Measurements from ENCODE around the gene OR52B6.
"Not testable (repeated sequence)": the region's sequence is repeated elsewhere in the genome, so short reads cannot be mapped to it uniquely, and the experiment has no call there.

The OR52B6 gene, protein sequence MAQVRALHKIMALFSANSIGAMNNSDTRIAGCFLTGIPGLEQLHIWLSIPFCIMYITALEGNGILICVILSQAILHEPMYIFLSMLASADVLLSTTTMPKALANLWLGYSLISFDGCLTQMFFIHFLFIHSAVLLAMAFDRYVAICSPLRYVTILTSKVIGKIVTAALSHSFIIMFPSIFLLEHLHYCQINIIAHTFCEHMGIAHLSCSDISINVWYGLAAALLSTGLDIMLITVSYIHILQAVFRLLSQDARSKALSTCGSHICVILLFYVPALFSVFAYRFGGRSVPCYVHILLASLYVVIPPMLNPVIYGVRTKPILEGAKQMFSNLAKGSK

GRCh38 chr11:5580577-5580976 is at the start of gene OR52B6:
TSS of gene OR52B6 (plus strand) at chr11:5580877. CDS start at chr11:5580877, 0 bp downstream.
- FAIRE-seq (no peak), DNase-seq (ENCODE audit: low spot score) (no peak)

- FAIRE-seq (no peak), DNase-seq (ENCODE audit: low spot score) (no peak)
Observed at GRCh38 chr11:5531053-5531831, 49.4 kb upstream of the OR52B6 start.

DNA sequence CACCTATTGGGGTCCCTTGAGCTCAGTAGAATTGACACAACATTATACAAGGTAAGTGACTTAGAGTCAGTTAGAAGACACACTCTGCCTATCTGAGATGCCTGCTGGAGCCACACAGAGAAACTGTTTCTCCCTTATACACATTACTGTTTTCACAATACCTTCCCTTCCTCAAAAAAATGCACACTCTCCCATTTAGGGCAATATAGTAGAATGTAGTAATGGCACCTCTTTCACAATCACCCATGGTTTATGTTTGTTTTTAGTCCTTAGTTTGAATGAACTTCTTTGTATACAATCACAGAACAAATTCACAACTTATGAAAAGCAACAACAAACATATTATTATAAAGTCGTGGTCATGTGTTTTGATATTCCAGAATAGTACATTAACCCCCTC is 46.6 kb upstream of the OR52B6 start:
- no peak for FAIRE-seq

GRCh38 chr11:5536482-5536881 is 44.2 kb upstream of the OR52B6 start:
- DNase-seq (ENCODE audit: low spot score) = no peak
- FAIRE-seq = no peak

More for the DNA sequence above, 46.6 kb upstream of the OR52B6 start:
- no peak for DNase-seq (ENCODE audit: low spot score)

GRCh38 chr11:5541427-5541826 is 39.2 kb upstream of the OR52B6 start:
- DNase-seq (ENCODE audit: low spot score) (no peak), FAIRE-seq (no peak)

GRCh38 chr11:5546457-5546856 is 34.2 kb upstream of the OR52B6 start:
- DNase-seq (ENCODE audit: low spot score) (no peak), FAIRE-seq (no peak)

- FAIRE-seq (no peak), DNase-seq (ENCODE audit: low spot score) (no peak)
Observed at GRCh38 chr11:5547982-5548381, 32.7 kb upstream of the OR52B6 start.

GRCh38 chr11:5548440-5548839 is 32.2 kb upstream of the OR52B6 start, which contains the start of gene OR52H1:
TSS of gene OR52H1 (minus strand) at chr11:5548540. CDS start at chr11:5545505, 3,035 bp downstream.
- DNase-seq (ENCODE audit: low spot score) (no peak), FAIRE-seq (no peak)

GRCh38 chr11:5550440-5551095 is 30.1 kb upstream of the OR52B6 start:
- FAIRE-seq = no peak
- peak; percentile 62 for DNase-seq (ENCODE audit: low spot score)

DNA sequence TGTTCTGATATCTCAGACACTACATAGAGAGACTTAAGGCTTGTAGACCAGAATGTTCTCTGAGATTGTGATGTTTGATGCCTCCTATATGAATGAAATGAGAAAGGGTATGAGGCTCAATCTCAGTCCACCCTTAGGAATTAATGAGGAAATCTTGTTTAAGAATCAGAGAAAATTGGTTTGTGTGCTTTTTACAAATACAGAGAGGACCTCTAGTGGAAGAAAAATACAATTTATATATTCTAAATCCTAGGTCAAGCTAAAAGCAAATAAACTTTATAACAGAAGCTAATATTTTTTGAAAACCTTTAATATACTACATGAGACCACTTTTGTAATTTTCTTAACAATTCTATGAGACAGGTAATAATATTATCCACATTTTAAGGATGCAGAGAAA is 27.3 kb upstream of the OR52B6 start:
- DNase-seq (ENCODE audit: low spot score) (no peak), FAIRE-seq (no peak)

DNA sequence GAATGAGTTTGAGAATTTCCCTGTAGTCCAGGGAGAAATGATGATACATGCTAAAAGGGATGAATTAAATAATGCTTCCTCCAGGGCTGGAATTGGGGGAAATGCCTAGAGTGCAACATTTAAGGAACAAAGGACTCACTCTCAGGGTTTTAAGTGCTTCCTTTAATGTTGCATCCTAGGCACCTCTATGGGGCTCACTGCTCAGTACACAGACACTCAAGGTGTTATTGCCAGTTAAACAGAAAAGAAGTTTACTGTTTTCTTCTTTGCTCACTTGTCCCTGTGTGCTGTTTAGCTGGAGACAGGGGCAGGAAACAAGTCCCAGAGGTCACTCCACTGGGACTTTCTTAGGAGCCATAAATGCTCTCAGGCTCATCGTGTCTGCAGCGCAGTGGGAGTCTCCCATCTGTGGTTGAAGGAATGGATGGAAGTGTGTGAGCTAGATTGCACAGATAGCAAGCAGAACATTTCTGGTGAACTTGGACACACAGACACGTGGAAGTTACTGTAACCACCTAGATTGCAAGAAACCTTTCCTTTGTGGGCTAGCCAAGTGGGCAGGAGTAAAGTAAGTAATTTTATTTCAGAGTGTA is 24.0 kb upstream of the OR52B6 start:
- FAIRE-seq = no peak

DNA sequence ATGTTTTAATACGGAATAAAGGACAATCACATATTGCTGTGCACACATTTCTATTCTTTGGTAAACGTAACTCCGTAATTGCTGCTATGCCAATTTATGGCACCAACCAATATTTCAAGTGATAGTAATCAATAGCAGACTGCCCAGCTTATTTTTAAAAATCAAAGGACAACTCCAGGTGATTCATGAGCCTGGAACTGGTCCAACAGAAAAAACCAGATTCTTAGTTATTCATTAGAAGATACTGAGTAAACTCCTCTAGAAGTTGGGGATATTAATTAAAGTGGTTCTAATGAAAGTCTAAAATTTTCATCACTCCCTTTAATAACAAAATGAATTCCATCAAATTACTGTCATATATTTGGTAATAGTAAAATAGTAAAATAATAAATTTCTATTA is 22.9 kb upstream of the OR52B6 start:
- DNase-seq (ENCODE audit: low spot score) = no peak
- no peak for FAIRE-seq

More for the DNA sequence above, 24.0 kb upstream of the OR52B6 start:
- DNase-seq (ENCODE audit: low spot score) = no peak

- no peak for DNase-seq (ENCODE audit: low spot score)
- FAIRE-seq = no peak
Observed at GRCh38 chr11:5564259-5565019, 16.2 kb upstream of the OR52B6 start.

GRCh38 chr11:5574654-5575053 is 6.0 kb upstream of the OR52B6 start:
- FAIRE-seq (no peak), DNase-seq (ENCODE audit: low spot score) (no peak)

- DNase-seq (ENCODE audit: low spot score) = no peak
- FAIRE-seq = no peak
Observed at GRCh38 chr11:5575152-5575551, 5.5 kb upstream of the OR52B6 start.

DNA sequence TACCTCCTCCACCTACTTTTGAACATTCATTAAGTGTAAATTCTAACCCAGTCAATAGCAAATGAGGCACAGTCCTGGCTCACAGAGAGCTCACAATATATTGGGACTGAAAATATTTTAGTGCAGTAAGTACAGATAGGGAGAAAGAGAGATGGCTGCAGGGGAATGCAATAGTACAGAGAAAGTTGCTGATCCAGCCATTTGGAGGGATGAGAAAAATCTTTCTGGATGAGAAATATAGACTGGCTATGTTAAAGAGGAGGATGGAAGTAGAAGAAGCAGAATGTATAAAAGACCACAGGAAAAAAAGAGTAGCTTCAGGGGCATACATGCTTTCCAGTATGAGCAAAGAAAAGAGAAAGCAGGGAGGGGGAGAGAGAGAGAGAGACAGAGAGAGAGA is 3.6 kb upstream of the OR52B6 start:
- FAIRE-seq = no peak

GRCh38 chr11:5581014-5581413 is 337 bp downstream of the OR52B6 start:
- DNase-seq (ENCODE audit: low spot score) (no peak), FAIRE-seq (no peak)

More for the DNA sequence above, 3.6 kb upstream of the OR52B6 start:
- DNase-seq (ENCODE audit: low spot score) = no peak

DNA sequence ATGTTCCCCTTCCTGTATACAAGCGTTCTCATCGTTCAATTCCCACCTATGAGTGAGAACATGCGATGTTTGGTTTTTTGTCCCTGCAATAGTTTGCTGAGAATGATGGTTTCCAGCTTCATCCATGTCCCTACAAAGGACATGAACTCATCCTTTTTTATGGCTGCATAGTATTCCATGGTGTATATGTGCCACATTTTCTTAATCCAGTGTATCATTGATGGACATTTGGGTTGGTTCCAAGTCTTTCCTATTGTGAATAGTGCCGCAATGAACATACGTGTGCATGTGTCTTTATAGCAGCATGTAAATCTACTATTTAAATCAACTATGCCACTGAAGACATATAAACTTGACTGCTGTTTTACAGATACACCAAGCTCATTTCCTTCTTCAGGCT is 3.8 kb downstream of the OR52B6 start:
- not testable (repeated sequence) for DNase-seq (ENCODE audit: low spot score); FAIRE-seq

- DNase-seq (ENCODE audit: low spot score); FAIRE-seq: not testable (repeated sequence)
Observed at GRCh38 chr11:5589906-5590305, 9.2 kb downstream of the OR52B6 start.

DNA sequence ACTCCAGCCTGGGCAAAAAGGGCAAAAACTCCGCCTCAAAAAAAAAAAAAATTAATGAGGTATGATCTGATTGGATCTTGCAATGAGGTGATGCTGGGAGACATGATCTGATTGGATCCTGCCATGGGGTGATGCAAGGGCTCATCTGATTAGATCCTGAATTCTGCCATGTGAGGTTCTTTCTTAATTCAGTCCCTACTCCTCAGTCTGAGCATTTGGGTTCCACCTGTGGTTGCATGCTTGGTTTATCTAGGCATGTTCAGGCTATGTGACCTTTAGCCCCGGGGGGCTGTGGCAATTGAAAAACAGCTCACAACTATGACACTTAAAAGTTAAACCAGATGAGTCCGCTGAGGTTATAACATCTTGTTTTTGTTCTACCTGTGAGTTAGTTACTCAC is 10.9 kb downstream of the OR52B6 start:
- FAIRE-seq = no peak

GRCh38 chr11:5592615-5593014 is 11.9 kb downstream of the OR52B6 start:
- FAIRE-seq (no peak), DNase-seq (ENCODE audit: low spot score) (no peak)

More for the DNA sequence above, 10.9 kb downstream of the OR52B6 start:
- DNase-seq (ENCODE audit: low spot score) = no peak

All from urothelium cell line (cell line).